GM12891 (cell line): ENCODE data around the gene CYP2W1.

Experiments
- PAX5 ChIP-seq: IDR thresholded peaks from 2 replicates; pipeline ENCODE4 v1.6.1; 2011; ENCODE audit warnings: low read length, moderate library complexity, mild to moderate bottlenecking; ENCODE audit not compliant: insufficient read depth, severe bottlenecking
- POLR2A ChIP-seq: IDR thresholded peaks from 2 replicates; pipeline ENCODE4 v1.6.1; 2011; ENCODE audit warnings: low read depth, low read length, control low read depth
- POLR2AphosphoS5 ChIP-seq: IDR thresholded peaks from 2 replicates; pipeline ENCODE4 v1.6.1; 2011; ENCODE audit warnings: low read depth, low read length, control low read depth
- POU2F2 ChIP-seq: IDR thresholded peaks from 2 replicates; pipeline ENCODE4 v1.6.1; 2011; ENCODE audit warnings: low read depth, mild to moderate bottlenecking, control low read depth, low read length, moderate library complexity
- SPI1 ChIP-seq: IDR thresholded peaks from 2 replicates; pipeline ENCODE4 v1.6.1; 2011; ENCODE audit warnings: low read depth, low read length, control low read depth
- TAF1 ChIP-seq: IDR thresholded peaks from 2 replicates; pipeline ENCODE4 v1.6.1; 2011; ENCODE audit warnings: low read depth, low read length, control low read depth

GRCh38 chr7:985127-985416 lies 2.1 kb downstream of the CYP2W1 start:
- TF ChIP-seq POLR2AphosphoS5 (no peak), PAX5 (no peak), POLR2A (no peak), TAF1 (no peak), POU2F2 (no peak), SPI1 (no peak)
